NCI-H82 treated with DMSO at 0.1 percent for 48 hours (cell line): ENCODE measurements around the gene C2orf15.
"Not testable (repeated sequence)": the region's sequence is repeated elsewhere in the genome, so short reads cannot be mapped to it uniquely, and the experiment has no call there.

Experiments
- DNase-seq: peaks from one replicate; lab custom pipeline; 2025; ENCODE audit not compliant: unreplicated experiment; lab: John Stamatoyannopoulos, UW

C2orf15 gene, protein sequence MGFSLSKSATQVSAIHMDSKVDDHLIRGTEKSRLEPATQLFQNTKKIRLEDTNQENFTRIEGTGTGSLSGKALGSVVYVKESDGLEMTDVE

DNA sequence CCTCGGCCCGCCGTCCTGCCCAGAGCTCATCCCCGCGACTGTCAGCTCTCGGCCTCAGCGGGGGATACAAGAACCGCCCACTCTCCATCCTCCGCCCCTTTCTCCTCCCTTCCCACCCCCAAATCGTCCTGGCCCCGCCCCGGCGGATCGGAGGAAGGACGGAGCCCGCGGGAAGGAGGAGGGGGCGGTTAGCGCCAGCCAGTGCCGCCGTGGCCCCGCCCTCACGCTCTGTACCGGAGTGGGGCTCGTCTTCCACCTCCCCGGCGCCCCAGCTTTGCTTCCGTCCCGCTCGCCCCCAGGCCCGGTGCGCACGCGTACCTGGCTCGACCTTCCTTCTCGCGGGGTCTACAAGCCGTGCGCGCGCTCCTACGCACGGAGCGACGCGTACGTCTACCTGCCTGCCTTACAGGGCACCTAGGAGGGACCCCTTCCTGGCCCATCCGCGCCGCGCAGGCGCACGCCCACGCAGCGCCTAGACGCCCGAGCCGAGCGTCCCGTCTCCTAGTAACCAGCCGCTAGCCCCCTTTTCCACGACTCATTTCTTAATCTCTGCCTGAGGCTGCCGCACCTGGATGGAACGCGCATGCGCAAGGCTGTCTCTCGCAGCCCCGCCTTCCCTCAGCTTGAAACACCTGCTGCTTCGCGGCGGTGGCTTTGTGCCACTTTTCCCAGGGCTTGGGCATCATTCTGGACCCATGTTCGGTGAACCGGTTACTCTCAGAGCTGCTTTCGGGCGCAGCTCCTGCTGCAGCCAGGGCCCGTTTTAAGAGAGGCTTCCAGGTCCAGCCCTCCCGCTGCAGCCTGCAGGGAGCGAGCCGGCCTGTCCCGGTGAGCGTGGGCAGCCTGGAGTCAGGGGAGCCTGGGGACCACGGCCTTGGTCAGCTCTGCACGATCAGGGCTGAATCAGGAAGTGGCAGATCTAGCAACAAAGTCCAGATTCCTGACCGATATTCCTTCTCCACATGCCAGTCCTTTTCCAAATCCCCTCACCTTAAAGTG, at the start of gene C2orf15:
Gene C2orf15 (plus strand): TSS at position 598 of the 999 bp plus-strand sequence. CDS start 8,852 bp downstream, outside the sequence.
- peak; percentile 87 for DNase-seq

DNA sequence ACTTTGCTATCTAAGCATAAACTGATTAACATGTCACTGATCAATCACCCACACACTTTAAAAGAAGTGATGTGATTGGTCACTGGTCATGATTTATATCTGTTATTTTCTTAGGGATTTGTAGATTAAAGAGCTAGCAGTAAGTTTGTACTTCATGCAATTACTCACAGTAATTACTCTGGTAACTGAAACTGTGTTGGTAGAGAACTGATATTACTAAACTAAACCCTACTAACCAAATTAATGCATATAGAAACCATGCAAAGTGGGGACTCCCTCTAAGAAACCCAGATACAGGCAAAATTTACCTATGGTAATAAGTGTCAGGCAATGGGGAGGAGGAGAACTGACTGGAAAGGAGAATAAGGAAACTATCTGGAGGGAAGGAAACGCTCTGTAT, 44.8 kb upstream of the C2orf15 start:
- no peak for DNase-seq

DNA sequence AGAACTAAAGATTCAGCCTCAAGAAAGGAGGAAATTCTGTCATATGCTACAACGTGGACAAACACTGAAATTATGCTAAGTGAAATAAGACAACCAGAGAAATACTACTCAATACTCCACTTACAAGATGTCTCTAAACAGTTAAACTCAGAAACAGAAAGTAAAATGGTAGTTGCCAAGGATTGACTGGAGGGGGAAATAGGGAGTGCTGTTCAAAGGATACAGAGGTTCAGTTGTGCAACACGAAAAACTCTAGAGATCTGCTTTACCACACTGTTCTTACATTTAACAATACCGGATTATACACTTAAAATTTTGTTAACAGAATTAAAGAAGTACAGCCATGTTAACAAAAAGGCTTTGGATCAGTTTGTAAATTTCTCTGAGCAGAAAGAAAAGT, 39.8 kb upstream of the C2orf15 start:
- DNase-seq: no peak

DNA sequence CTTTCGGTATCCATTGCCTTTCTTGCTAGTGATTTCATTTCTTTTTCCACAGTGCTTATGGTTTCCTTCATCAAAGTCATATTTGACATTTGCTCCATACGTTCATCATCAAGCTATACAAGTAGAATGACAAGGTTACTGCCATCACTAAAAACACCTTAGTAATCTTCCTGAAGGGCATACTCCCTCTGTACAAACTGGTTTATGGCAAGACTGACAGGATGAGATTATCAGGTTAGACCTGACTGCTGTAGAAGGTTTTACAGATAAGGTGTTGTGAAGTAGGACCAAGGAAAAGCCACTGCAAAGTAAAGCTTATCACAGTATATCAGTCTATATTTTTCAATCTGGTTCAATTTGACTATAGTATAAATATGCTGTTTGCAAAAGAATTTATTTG, 37.5 kb upstream of the C2orf15 start:
- no peak for DNase-seq

DNA sequence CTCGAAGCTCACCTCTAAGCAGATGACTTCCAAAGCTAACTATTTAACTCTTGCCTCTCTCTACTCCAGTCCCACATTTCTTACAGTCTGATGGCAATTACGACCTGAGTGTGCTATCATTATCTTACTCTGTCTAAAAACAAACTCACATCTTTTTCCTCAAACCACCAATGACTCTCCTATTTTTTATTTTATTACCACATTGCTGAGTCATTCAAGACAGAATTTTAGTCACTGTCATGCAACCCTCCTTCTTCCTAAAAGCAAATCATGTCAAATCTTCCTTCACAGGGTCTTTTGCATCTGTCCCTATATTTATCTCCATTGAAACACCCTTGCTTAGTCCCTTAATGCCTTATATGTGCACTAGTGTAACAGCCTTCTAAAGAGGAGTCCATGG, 34.6 kb upstream of the C2orf15 start:
- DNase-seq: no peak

DNA sequence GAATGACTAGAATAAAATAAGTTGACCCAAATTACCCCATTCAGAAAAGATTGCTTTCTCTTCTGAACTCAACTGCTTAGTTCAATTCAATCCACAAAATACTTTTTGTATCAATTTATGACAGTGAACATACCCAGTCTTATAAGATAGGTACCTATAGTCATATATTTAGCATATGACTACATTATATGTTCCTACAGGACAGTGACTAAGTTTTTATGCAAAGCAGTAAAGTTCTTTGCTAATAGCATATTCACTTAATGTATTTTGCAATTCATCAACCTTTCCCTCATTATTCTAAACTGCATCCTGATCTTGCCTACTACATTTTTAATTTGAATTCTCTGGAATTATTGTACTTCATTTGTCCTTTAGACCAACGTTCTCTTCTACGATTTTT, 30.3 kb upstream of the C2orf15 start:
- DNase-seq: no peak

DNA sequence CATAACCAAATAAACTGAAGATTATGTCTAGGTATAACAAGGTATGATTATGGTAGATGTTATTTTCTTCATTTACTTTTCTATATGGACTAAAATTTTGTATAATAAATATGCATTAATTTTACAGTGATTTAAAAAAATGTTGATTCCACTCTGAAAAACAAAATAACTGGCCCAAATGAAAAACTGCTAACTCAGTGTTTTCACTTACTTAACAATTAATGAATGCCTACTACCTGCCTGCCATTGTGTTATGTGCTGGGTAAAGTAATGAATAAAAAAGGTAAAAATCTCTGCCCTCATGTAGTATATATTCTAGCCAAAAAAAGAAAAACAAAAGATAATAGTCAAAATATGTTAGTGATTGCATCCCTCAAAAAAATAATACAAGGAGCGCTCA, 29.6 kb upstream of the C2orf15 start:
- no peak for DNase-seq

DNA sequence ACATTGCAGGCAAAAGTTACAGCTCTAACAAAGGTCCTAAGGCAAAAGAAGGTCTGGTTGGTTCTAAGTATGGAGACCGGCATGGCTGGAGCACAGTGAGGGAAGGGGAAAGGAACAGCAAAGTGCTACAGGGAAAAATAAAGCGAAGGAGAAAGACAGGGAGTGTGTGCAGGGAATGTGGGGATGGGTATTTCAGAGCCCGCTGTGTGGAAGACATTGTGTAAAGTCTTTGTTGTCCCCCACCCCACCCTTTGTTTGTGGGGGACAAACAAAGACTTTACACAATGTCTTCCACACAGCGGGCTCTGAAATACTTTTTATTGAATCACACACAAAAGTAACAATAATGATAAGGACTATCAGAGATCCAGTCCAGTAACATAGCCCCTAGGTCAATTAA, 28.9 kb upstream of the C2orf15 start:
- no peak for DNase-seq

DNA sequence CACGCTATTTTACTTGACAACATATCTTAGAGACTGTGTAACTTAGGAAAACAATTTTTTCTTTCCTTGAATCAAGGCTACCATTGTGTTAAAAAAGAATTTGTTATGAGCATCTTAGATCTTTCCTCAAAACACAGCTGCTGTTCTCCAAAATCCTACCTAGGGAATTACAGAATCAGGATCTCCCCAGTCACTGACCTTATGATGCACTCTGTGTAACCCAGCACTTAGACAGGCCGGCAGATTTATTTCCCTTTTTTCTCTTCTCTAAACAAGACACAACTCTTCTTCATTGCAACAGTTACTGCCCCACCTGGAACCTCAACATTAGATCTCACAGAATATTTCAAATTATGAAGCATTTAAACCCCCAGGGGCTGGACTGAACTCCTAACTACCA, 13.5 kb upstream of the C2orf15 start:
- DNase-seq: no peak

DNA sequence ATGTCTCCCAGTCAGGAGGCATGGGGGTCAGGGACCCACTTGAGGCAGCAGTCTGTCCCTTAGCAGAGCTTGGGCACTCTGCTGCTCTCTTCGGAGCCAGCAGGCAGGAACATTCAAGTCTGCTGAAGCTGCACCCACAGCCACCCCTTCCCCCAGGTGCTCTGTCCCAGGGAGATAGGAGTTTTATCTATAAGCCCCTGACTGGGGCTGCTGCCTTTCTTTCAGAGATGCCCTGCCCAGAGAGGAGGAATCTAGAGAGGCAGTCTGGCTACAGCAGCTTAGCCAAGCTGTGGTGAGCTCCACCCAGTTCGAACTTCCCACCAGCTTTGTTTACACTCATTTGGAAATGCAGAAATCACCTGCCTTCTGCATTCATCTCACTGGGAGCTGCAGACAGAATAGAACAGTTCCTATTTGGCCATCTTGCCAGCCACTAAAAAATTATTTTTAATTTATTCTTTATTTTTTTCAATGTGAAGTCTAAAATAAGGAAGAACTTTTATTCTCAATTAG, 6.4 kb upstream of the C2orf15 start:
- DNase-seq: not testable (repeated sequence)

DNA sequence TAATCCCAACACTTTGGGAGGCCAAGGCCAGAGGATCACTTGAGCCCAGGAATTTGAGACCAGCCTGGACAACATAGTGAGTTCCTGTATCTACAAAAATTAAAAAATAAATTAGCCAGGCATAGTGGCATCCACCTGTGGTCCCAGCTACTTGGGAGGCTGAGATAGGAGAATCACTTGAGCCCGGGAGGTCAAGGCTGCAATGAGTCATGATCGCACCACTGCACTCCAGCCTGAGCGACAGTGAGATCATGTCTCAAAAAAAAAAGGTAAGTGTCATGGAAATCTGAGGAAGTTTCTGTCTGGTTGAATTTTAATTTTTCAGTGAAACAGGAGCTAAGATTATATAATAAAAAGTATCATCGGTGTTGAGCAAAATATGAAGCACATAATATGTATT, 2.5 kb upstream of the C2orf15 start:
- DNase-seq: no peak

DNA sequence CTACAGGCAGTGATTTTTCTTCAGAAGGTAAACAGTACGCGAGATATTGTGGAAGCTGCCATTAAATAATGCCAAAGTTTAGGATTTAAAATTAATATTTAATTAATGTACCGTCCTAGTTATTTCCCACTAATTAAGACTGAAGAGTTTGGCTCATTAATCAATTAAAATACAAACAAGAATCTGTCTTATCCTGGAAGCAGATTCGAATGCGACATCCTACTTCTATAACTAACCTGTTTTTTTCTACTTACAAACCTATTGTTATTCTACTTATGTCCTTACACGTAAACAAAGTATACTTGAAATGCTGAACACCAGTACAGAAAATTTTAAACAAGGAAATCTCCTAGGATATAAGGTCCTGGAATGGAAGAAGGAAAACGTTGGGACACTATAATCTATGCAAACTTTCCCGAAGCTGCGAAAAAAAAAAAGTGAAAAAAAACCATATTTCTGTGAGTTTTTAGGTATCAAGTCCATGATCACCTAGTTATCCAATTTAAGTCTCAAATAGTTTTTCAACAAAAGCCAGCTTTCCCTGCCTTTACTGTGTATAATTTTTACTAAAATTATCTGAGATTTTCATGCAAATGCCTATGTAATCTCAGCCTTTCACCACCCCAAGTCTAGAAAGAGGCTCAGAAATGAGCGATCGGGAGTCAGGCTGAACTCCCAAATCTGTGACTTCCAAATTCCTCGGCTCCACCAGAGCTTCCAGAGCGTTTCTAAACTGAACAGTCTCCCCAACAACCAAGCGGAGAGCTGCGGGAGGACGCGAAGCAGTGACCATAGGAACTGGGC, 1.2 kb upstream of the C2orf15 start:
- DNase-seq: no peak

DNA sequence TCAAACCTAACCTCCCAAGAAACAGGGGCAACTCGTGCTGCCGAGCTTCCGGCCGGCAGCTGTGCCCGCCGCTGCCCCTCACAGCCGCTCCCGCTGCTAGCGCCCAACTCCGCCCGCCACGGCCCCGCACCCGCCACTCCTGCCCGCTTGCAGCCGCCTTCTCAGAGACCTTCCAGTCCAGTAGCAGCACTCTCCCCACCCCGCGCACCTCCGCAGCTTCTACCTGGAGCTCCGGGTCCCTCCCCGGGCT, 722 bp upstream of the C2orf15 start:
- DNase-seq: no peak

DNA sequence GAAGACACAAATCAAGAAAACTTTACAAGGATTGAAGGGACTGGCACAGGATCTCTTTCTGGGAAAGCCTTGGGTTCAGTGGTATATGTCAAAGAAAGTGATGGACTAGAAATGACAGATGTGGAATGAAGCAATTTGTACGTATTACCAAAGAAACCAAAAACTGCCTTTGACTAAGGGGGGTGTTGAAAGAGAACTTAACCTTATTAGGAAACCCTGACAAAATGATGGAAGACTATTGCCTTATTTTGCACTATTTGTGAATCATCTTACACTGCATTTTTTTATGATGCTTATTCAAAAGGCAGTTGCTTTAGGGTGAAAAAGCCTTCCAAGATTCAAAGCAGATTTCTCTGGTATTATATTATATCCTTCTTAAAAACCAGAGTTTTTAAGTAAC, 9.2 kb downstream of the C2orf15 start:
- no peak for DNase-seq

DNA sequence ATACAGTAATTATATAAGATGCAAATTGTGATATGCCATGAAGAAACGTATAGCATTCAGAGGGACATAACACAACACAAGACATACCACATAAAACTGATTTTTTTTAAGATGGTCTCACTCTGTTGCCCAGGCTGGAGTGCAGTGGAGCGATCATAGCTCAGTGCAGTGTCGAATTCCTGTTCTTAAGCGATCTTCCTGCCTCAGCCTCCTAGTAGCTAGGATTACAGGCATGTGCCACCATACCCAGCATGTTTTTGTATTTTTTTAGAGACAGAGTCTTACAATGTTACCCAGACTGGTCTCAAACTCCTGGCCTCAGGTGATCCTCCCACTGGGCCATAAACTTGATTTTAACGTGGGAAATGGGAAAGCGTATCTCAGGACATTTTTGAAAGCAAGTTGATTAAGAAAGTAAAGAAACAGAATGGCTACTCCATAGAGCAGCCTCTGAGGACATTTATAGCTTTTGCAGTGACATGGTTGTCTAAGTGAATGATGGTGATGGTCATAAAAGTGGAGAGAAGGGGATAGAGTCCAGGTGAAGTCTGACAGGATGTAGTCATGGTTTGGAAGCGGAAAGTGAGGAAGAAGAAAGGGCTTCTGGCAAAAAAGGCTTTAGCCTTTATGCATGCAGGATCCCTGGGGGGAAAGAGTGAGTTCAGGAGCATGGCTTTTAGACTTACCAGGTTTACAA, 10.8 kb downstream of the C2orf15 start:
- DNase-seq: no peak

DNA sequence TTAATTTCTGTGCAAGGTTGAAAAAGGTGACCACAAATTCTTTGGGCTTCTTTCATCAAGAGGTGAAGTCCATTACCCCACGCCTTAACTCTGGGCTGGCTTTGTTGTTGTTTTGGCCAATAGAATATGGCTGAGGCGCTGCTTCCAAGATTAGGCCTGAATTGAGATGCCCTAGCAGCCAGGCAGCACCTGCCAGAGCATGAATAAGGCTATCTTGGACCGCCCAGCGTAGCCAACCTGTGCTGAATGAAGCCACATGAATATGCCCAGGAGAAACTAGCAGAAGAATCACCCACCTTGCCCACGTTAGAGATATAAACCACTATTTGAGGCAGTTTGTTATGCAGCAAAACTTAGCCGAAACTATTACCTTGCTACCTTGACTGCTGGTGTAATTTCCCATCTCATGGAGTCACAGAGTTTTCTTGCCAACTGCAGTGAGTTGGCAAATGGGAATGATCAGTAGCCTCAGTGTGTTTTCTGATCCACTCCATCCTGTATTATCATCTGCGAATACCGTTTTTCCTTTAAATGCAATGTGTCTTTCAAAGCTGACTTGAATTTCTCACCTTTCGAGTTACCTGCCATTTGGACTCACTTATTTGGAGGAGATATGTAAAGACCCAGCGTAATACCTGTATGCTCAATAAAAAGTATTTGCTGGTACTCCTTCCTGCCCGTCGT, 12.6 kb downstream of the C2orf15 start:
- no peak for DNase-seq

DNA sequence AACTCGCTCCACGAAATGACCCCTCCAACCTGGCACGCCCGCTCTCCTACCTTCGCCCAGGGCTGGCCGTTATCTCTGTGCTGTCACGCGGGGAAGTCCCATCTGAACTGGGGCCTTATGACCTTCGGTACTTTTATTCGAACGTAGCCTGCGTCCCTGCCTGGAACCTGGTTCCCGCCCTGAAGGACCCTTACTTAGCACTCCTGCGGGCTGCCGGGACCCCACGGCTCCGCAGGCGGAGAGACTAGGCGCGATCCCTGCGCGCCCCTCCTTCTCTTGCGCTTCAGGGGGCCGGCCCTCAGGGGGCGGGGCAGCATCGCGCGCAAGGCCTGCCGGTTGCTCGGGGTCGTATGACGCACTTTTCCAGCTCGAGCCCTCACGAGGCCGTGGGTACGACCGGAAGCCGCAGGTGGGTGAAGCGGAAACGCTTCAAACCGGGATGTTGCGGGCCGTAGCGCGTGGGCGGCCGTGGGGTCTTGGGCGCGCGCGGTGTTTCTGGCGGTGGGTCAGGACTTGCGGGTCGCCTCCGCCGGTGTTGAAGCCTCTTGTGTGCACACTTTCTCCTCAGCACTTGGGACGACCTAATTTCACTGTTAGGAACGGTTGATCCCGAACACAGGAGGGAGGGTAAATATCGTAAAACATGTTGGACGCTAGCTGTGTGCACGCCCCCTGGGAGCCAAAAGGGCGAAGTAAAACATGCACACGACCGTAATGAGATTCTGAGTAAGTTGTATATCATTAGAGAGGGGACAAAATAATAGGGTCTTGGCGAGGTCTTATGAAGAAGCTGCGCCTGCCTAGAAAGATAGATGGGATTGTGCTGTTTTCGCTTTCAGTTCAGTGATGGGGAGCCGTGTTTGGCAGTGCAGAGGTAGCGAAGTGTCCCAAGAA, 13.4 kb downstream of the C2orf15 start, which contains the start of the genes LIPT1 and TSGA10:
Gene LIPT1 (plus strand): TSS at position 325 of the 894 bp plus-strand sequence. CDS start 6,991 bp downstream, outside the sequence.
Gene TSGA10 (minus strand): TSS at position 300 of the 894 bp plus-strand sequence. CDS start 45,503 bp downstream, outside the sequence.
- DNase-seq: peak; percentile 72

DNA sequence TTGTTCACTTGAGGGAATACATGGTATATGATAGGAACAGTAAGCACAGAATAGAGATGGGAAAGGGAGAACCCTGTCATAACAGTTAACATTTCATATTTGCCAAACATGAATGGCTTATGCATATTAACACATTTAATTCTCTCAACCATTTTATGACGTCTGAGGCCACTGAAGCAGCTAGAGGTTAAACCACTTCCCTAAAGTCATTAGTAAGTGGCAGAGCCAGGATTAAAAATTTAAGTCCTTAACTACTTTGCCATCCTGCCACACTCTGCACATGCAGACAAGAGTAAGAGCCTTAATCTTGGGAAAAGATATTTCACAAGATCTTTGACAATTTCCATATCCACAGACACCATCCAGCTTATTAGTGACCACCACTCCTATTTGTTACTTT, 15.4 kb downstream of the C2orf15 start:
- no peak for DNase-seq

DNA sequence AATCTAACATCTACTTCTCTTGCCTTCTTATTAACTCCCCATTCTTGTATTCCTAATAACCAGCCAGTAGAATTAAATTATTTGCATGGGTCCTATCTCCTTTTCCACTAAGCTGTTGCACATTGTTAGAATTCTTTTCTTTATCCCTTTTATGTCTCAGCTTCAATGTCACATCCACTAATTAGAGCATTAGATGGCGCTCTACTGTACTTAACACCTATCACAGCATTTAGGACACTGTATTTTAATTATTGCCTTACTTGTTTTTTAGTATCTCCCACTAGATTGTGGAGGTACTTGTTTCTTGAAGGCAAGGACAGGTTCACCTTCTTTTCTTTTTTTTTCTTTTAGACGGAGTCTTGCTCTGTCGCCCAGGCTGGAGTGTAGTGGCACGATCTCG, 17.1 kb downstream of the C2orf15 start:
- no peak for DNase-seq
